ENCODE results near the gene CWC27.

DNA sequence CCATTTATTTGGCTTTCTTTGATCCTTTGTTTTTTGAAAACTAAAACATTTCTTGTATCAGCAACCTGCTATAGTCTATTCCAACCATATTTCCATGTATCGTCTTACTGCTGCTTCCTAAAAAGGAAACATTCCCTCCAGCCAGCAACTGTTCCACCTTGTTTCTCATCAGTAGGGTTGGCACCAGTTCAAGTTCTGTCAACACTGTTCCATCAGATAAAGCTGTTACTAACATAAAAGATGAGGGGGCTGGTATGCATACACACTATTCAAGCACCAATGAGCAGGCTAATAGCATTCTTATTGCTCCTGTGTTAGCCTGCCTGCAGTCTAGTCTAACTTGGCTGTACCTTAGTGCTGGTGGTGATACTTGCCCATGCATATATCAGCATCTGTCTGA lies 178.3 kb downstream of the CWC27 start:
- TF ChIP-seq, protein P1, sequence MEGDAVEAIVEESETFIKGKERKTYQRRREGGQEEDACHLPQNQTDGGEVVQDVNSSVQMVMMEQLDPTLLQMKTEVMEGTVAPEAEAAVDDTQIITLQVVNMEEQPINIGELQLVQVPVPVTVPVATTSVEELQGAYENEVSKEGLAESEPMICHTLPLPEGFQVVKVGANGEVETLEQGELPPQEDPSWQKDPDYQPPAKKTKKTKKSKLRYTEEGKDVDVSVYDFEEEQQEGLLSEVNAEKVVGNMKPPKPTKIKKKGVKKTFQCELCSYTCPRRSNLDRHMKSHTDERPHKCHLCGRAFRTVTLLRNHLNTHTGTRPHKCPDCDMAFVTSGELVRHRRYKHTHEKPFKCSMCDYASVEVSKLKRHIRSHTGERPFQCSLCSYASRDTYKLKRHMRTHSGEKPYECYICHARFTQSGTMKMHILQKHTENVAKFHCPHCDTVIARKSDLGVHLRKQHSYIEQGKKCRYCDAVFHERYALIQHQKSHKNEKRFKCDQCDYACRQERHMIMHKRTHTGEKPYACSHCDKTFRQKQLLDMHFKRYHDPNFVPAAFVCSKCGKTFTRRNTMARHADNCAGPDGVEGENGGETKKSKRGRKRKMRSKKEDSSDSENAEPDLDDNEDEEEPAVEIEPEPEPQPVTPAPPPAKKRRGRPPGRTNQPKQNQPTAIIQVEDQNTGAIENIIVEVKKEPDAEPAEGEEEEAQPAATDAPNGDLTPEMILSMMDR (IDR thresholded peaks at IDR 0.05): no peak
- TF ChIP-seq POLR2A (IDR thresholded peaks at IDR 0.05): no peak

Measured in body of pancreas (tissue), 4 donors.